HG02943 (cell line): ENCODE data around the gene RCC2.
"Not testable (repeated sequence)": the region's sequence is repeated elsewhere in the genome, so short reads cannot be mapped to it uniquely, and the experiment has no call there.

ENCODE experiments used
- ATAC-seq: cut with Tn5 transposase; IDR thresholded peaks from one replicate; pipeline ENCODE4 v1.9.1; 2021; ENCODE audit warnings: mild to moderate bottlenecking, low read depth, moderate library complexity; ENCODE audit not compliant: unreplicated experiment

The RCC2 gene

GRCh38 chr1:17439250-17440073 is at the start of gene RCC2:
RCC2 (minus strand) TSS chr1:17439677; CDS start chr1:17438514, 1,163 bp downstream.
- peak; percentile 43 for ATAC-seq

DNA sequence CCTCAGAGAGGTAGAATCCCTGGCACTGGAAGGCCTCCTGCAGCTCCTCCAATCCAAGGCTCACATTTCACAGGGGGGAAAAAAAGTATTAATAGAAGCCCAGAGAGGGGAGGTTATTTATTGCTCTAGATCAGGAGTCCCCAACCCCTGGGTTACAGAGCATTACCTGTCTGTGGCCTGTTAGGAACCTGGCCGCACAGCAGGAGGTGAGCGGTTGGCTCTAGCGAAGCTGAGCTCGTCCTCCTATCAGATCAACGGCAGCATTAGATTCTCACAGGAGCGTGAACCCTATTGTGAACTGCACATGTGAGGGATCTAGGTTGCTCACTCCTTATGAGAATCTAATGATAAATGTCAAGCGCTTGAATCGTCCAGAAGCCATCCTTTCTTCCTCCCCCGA is 46.8 kb upstream of the RCC2 start:
- ATAC-seq = no peak

DNA sequence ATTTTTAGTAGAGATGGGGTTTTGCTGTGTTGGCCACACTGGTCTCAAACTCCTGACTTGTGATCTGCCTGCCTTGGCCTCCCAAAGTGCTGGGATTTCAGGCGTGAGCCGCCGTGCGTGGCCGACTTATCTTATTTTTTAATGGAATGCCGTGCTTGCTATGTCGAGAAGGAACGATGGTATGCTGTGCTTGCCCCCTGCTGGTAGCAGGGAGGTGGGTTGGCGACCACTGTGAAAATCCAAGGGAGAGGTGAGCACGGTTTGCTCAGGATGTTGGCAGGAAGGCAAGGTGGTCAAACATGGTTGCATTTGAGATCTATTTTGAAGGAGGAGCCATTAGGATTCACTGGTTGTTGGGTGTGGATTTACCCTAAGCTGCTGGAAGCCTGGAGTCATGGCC is 45.8 kb upstream of the RCC2 start:
- ATAC-seq = no peak

- ATAC-seq = not testable (repeated sequence)
These were observed 42.5 kb upstream of the RCC2 start for GRCh38 chr1:17481981-17482380.

DNA sequence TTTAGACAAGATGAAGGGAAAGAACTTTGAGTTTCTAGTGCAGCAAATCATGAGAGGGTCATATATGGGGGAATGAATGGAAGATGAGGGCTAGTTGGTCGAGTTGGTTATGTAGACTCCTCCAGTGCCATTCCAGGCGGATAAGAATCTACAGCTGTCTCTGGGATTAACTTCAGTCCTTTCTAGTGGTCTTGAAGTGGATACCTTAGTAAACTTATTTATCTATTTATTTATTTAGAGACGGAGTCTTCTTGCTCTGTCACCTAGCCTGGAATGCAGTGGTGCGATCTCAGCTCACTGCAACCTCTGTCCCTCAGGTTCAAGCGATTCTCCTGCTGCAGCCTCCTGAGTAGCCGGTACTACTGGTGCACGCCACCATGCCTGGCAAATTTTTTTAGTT is 41.4 kb upstream of the RCC2 start:
- ATAC-seq = no peak

GRCh38 chr1:17475752-17476151 is 36.3 kb upstream of the RCC2 start:
- no peak for ATAC-seq

DNA sequence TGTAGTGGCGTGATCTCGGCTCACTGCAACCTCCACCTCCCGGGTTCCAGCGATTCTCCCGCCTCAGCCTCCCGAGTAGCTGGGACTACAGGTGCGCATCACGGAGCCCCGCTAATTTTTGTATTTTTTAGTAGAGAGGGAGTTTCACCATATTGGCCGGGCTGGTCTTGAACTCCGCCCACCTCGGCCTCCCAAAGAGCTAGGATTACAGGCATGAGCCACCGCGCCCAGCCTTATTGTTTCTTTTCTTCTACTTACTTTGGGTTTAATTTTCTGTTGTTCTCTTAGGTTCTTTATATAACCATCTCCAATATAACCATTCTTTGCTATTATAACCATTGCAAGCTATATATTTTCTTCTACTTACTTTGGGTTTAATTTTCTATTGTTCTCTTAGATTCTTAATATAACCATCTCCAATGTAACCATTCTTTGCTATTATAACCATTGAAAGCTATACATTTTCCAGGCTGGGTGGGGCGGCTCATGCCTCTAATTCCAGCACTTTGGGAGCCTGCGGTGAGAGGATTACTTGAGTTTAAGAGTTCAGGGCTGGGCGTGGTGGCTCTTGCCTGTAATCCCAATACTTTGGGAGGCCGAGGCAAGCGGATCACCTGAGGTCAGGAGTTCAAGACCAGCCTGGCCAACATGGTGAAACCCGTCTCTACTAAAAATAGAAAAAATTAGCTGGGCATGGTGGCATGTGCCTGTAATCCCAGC is 35.5 kb upstream of the RCC2 start:
- not testable (repeated sequence) for ATAC-seq

DNA sequence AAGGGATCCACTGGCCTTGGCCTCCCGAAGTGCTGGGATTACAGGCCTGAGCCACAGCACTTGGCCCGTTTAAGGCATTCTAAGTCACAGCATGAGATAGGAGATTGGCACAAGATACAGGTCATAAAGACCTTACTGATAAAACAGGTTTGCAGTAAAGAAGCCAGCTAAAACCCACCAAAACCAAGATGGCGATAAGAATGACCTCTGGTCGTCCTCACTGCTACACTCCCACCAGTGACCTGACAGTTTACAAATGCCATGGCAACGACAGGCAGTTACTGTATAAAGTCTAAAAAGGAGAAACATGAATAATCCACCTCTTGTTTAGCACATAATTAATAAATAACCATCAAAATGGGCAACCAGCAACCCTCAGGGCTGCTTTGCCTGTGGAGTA is 33.3 kb upstream of the RCC2 start:
- ATAC-seq = no peak

DNA sequence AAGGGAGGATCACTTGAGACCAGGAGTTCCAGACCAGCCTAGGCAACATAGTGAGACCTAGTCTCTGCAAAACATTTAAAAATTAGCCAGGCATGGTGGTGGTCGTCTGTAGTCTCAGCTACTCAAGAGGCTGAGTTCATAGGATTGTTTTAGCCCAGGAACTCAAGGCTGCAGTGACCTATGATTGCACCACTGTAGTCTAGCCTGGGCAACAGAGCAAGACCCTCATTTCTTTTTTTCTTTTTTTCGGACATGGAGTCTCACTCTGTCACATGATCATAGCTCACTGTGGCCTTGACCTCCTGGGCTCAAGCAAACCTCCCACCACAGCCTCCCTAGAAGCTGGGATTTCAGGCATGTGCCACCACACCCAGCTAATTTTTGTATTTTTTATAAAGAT is 31.9 kb upstream of the RCC2 start:
- ATAC-seq = no peak

- no peak for ATAC-seq
These were observed 30.7 kb upstream of the RCC2 start for GRCh38 chr1:17470021-17470799.

- ATAC-seq = not testable (repeated sequence)
These were observed 29.1 kb upstream of the RCC2 start for GRCh38 chr1:17468357-17469265.

GRCh38 chr1:17466359-17466758 is 26.9 kb upstream of the RCC2 start:
- ATAC-seq = no peak

DNA sequence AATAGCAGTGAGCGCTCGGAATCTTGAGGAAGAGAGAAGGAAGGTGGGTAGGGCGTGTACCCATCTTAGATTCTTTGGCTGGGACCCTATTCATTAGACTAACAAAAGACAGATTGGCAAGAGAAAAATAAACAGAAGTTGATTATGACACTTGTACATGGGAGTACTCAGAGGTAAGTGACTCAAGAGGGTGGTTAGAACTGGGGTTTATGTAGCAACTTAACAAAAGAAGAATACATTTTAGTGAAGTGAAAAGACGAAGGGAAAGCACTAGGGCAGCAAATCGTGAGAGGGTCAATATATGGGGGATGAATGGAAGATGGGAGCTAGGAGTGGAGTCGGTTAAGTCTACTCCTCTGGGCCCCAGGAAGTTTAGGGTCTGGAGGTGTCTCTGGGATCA is 25.8 kb upstream of the RCC2 start:
- ATAC-seq = no peak

DNA sequence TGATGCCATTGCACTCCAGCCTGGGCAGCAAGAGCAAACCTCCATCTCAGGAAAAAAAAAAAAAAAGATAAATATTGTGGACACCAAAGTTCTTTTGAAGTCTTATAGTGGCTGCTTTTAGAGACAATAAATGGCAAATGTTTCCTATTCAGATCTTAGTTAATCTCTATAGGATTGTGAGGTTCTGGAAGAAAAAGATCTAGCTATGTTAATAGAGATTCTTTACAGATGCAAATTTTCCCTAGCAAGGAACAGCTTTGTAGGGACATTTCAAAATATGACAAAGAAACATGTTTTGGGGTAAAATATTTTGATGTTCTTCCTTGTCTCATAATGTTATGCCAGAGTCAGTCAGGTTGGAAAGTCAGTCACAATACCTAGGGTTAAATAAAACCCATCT is 24.5 kb upstream of the RCC2 start:
- ATAC-seq = no peak

GRCh38 chr1:17462669-17463068 is 23.2 kb upstream of the RCC2 start:
- no peak for ATAC-seq

- no peak for ATAC-seq
These were observed 20.7 kb upstream of the RCC2 start for GRCh38 chr1:17460219-17460618.

DNA sequence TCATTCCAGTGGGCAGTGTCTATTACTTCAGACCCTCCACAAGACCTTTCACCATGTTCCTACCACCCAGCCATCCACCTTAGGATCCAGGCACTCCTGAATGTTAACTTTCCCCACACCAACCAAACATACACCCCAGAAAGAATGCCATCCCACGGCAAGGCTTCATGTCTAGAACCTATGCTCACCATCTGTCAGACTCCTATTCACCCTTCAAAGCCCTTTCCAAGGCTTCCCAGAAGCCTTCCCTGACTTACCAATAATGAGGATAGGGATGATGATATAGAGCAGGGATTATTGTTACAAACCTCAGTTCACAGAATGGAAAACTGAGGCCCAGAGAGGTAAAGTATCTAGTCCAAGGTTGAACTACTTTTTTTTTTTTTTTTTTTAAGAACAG is 19.3 kb upstream of the RCC2 start:
- ATAC-seq = no peak

GRCh38 chr1:17452686-17453085 is 13.2 kb upstream of the RCC2 start:
- ATAC-seq = no peak

GRCh38 chr1:17452203-17452602 is 12.7 kb upstream of the RCC2 start:
- ATAC-seq = not testable (repeated sequence)

- ATAC-seq = no peak
These were observed 12.3 kb upstream of the RCC2 start for GRCh38 chr1:17451731-17452130.
